Heart right ventricle (tissue), 16 donors: Measurements from ENCODE around the gene CDC42BPA. TPM values are rescaled to one million over a fixed set of nuclear protein-coding genes. Genes with fewer than 3 reads are reported as not detected.
A peak's percentile ranks its signal among the peaks of the same experiment; 100 is the strongest.
"Not testable (repeated sequence)": the region's sequence is repeated elsewhere in the genome, so short reads cannot be mapped to it uniquely, and the experiment has no call there.

ENCODE experiments used
- ATAC-seq, 8 donors: fragments of 200-7000 bp; cut with Tn5 transposase; one replicate each; pipeline ENCODE4 v1.9.1; 2020; ENCODE audit warnings: mild to moderate bottlenecking in 8 of 8, moderate library complexity in 8 of 8, moderate number of reproducible peaks in 1 of 8
- DNase-seq, 2 donors: peaks; one replicate each; pipeline ENCODE4 v3.0.0-alpha.2; 2020
- H3K27ac ChIP-seq, 10 donors: fragments of 200-600 bp; sonication (generic) in 2 of 10; one replicate each; pipeline versions ENCODE4 v1.5.0 to v1.8.0; 2020 to 2022; ENCODE audit warnings: mild to moderate bottlenecking in 3 of 10
- H3K27me3 ChIP-seq, 7 donors: fragments of 200-600 bp; one replicate each; pipeline ENCODE4 v1.8.0; 2021 to 2022; ENCODE audit warnings: mild to moderate bottlenecking in 2 of 7
- H3K36me3 ChIP-seq, 9 donors: fragments of 200-600 bp; sonication (generic) in 1 of 9; one replicate each; pipeline versions ENCODE4 v1.5.0 to v1.8.0; 2020 to 2022; ENCODE audit warnings: mild to moderate bottlenecking in 2 of 9
- H3K4me1 ChIP-seq, 9 donors: fragments of 200-600 bp; sonication (generic) in 1 of 9; one replicate each; pipeline versions ENCODE4 v1.5.0 to v1.8.0; 2020 to 2022; ENCODE audit warnings: mild to moderate bottlenecking in 4 of 9
- H3K4me3 ChIP-seq, 10 donors: fragments of 200-600 bp; sonication (generic) in 2 of 10; one replicate each; pipeline versions ENCODE4 v1.5.0 to v1.8.0; 2020 to 2022; ENCODE audit warnings: mild to moderate bottlenecking in 7 of 10, moderate library complexity in 2 of 10
- H3K9me3 ChIP-seq, 11 donors: fragments of 200-600 bp in 10 of 11; sonication (generic) in 2 of 11; one replicate each; pipeline versions ENCODE4 v1.5.0 to v1.8.0; 2013 to 2022; ENCODE audit warnings: mild to moderate bottlenecking in 2 of 11, control low read depth in 1 of 11, moderate library complexity in 1 of 11
- WGBS, 2 donors: extraction: QIAGEN DNeasy Blood & Tissue Kit; methylation state at CpG; one replicate each; pipeline ENCODE4 v1.1.7; 2013; ENCODE audit warnings: inconsistent platforms in 1 of 2; 5-methylcytosine and 5-hydroxymethylcytosine counted together
- intact Hi-C, 10 donors: fragments of 100-400 bp; cut with DNase I; formaldehyde crosslinking; loops; one replicate each; pipeline versions ENCODE4 v1.11.1 to v1.14.2; 2022
- polyA plus RNA-seq, 2 donors: library from polyadenylated mRNA; stranded (reverse); fragments of 200-250 nt; gene quantifications; one replicate each; pipeline ENCODE4 v1.2.3, GENCODE V29; 2013
- total RNA-seq, 10 donors: library from RNA; stranded (reverse); fragmentation: NEBNext Ultra II Directional in 3 of 10; extraction: Animal tissue kit (Norgen Biotek cat#: 25700) in 3 of 10; gene quantifications; one replicate each; pipeline versions ENCODE4 v1.2.1 to v1.2.4, GENCODE V29; 2021 to 2023
- TF ChIP-seq, protein P1 (sequence below), 9 donors: fragments of 200-600 bp; sonication (generic) in 2 of 9; IDR thresholded peaks; one replicate each; pipeline versions ENCODE4 v1.5.0 to v1.8.0; 2021 to 2022; ENCODE audit warnings: antibody characterized with exemption in 9 of 9, mild to moderate bottlenecking in 5 of 9, moderate library complexity in 1 of 9
- donor health status: Arrhythmogenic right ventricular cardiomyopathy.
- donor health status: ischemic (EF 13 %, LVEDD 7.1; RV severe dilation, severe dysfunction).
- donor health status: healthy with polysubstance abuse.
- donor health status: DM: no; HTN: yes; CAD: no.
- donor health status: DM: no; HTN: no; CAD: no.
- donor health status: ischemic (EF 25% LVEDD 6.9; RV normal size, moderate dysfunction).
- donor health status: ischemic (EF 25% LVEDD 5.7; RV mildly dilated, moderate dysfunction).
- donor health status: healthy.
- donor health status: DM: yes; HTN: yes; CAD: no.
- donor health status: Ischemic cardiomyopathy.
- donor health status: ischemic (EF 35%, LVEDD 5.7; RV mildly dilated, moderate dysfunction).
- donor health status: nonischemic (EF 11% LVEDD 7.7; RV severe dilation, severe dysfunction).
- donor health status: DM: yes; HTN: yes; CAD: no.
- donor health status: PGD.
- donor health status: ischemic (EF 29% LVEDD 5.4; RV normal size, mild dysfunction).
- donor health status: nonischemic (EF 23%, LVEDD 6.1; RV moderate dilation, normal function).

The CDC42BPA gene
- total and polyA plus RNA-seq, 12 donors = 8.6 to 39.5 (median 31.5) TPM

DNA sequence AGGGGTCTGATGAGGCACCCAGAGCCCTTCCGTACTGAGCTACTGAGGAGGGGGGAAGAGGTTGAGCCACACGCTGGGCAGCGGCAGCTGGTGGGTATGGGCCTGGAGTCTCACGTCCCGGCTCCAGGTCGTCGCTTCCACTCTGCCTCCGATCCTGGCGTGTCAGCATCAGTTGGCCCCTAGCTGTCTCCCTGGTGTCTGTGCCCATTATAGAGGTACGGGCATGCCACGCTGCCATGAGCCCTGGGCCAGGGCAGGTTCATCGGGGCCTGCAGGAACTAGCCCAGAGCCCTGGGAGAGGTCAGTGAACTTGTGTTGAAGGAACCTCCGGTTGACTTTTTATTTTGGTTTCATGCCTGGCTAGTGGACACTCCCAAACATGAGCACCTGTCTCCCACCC is 360.0 kb downstream of the CDC42BPA start:
- no peak for DNase-seq
- TF ChIP-seq, protein P1, sequence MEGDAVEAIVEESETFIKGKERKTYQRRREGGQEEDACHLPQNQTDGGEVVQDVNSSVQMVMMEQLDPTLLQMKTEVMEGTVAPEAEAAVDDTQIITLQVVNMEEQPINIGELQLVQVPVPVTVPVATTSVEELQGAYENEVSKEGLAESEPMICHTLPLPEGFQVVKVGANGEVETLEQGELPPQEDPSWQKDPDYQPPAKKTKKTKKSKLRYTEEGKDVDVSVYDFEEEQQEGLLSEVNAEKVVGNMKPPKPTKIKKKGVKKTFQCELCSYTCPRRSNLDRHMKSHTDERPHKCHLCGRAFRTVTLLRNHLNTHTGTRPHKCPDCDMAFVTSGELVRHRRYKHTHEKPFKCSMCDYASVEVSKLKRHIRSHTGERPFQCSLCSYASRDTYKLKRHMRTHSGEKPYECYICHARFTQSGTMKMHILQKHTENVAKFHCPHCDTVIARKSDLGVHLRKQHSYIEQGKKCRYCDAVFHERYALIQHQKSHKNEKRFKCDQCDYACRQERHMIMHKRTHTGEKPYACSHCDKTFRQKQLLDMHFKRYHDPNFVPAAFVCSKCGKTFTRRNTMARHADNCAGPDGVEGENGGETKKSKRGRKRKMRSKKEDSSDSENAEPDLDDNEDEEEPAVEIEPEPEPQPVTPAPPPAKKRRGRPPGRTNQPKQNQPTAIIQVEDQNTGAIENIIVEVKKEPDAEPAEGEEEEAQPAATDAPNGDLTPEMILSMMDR (IDR thresholded peaks at IDR 0.05) = no peak
- Histone ChIP-seq H3K4me1 (peaks cover 2 to 50% (median 29%) of the 10 kb centered on the region in 9 donors), H3K4me3 (no peak overlapping the region), H3K27me3 (no peaks in the 10 kb centered on the region), H3K9me3 (no peaks in the 10 kb centered on the region), H3K27ac (peak overlapping the region in 9 of 10 donors; percentile 20 to 75 (median 60)), H3K36me3 (peaks cover 0 to 14% (median 0%) of the 10 kb centered on the region in 9 donors)
- intact Hi-C loops = no loop called here
- peak in 4 of 8 donors; percentile 11 to 26 (median 18) for ATAC-seq
- WGBS, 2 donors = 83 to 87% methylated on average over 13 of the region's 13 CpGs

DNA sequence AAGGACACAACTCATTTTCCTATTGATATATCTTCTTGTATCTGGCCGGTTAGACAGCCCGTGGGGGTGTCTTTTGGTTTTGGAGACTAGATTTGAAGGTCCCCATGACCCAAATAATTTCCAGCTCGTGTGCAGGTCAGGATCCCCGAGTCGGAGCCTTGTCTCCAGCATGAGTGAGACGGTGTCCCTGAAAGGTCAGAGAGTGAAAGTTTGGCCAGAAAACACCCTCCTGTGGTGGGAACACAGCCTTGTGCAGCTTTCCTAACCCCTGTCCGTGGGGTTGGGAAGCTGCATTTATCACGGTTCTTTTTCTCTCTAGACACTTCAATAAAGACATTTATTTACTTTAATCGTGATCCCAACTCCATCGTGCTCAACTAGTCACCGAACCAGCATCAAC is 360.6 kb downstream of the CDC42BPA start:
- Histone ChIP-seq H3K27ac (peak overlapping the region; percentile 20 to 75 (median 60)), H3K36me3 (peaks cover 0 to 11% (median 0%) of the 10 kb centered on the region in 9 donors), H3K27me3 (no peaks in the 10 kb centered on the region), H3K9me3 (no peaks in the 10 kb centered on the region), H3K4me3 (no peak overlapping the region), H3K4me1 (peaks cover 0 to 48% (median 25%) of the 10 kb centered on the region in 9 donors)
- DNase-seq (no peak), ATAC-seq (peak in 6 of 8 donors; percentile 46 to 70 (median 64))
- TF ChIP-seq, protein P1 (IDR thresholded peaks at IDR 0.05) = peak in 2 of 9 donors; percentile 24 to 25
- 64 to 65% methylated on average over 11 of the region's 11 CpGs for WGBS, 2 donors
- intact Hi-C loops = no loop called here

DNA sequence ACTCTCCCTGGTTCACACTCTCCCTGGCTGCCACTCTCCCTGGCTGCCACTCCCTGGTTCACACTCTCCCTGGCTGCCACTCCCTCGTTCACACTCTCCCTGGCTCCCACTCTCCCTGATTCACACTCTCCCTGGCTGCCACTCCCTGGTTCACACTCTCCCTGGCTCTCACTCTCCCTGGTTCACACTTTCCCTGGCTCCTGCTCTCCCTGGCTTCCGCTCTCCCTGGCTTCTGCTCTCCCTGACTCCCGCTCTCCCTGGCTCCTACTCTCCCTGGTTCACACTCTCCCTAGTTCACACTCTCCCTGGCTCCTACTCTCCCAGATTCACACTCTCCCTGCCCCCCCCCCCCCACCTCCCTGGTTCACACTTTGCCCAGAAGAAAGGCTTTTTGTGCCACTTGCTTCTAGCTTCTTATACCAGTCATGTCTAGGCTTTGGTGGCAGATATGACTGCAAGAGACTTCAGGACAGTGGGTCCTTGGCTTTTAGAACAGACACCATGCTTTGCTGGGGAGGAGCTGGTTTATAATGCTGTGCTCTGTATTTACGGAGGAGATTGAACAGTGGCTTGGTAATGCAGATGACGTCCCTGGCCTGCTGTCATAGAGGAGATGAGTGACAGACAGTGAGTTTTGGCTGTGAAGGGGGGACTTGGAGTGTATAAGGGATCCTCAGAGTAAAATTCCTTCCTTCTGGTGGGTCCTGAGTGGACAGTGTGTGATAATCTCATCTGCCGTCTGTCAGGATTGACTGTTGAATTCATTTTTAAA is 361.2 kb downstream of the CDC42BPA start:
- Histone ChIP-seq H3K9me3 (no peaks in the 10 kb centered on the region), H3K27me3 (no peaks in the 10 kb centered on the region), H3K4me3 (no peak overlapping the region), H3K36me3 (peaks cover 0 to 7% (median 0%) of the 10 kb centered on the region in 9 donors), H3K4me1 (peaks cover 0 to 54% (median 31%) of the 10 kb centered on the region in 9 donors), H3K27ac (peak overlapping the region; percentile 20 to 75 (median 60))
- ATAC-seq (peak in 5 of 8 donors; percentile 30 to 56 (median 42)), DNase-seq (no peak)
- TF ChIP-seq, protein P1 (IDR thresholded peaks at IDR 0.05) = no peak
- WGBS, 2 donors = 74 to 80% methylated on average over 6 of the region's 6 CpGs
- intact Hi-C loops = no loop called here

DNA sequence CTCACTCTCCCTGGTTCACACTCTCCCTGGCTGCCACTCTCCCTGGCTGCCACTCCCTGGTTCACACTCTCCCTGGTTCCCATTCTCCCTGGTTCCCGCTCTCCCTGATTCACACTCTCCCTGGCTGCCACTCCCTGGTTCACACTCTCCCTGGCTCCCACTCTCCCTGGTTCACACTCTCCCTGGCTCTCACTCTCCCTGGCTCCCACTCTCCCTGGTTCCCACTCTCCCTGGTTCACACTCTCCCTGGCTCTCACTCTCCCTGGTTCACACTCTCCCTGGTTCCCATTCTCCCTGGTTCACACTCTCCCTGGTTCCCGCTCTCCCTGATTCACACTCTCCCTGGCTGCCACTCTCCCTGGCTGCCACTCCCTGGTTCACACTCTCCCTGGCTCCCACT is 362.4 kb downstream of the CDC42BPA start:
- H3K9me3 ChIP-seq, H3K4me3 ChIP-seq, H3K36me3 ChIP-seq, DNase-seq, H3K27me3 ChIP-seq, H3K27ac ChIP-seq, ATAC-seq, intact Hi-C loops: not testable (repeated sequence)
- peaks cover 0 to 63% (median 38%) of the 10 kb centered on the region in 9 donors for H3K4me1 ChIP-seq
- 97 to 100% methylated on average over 2 of the region's 2 CpGs for WGBS, 2 donors

DNA sequence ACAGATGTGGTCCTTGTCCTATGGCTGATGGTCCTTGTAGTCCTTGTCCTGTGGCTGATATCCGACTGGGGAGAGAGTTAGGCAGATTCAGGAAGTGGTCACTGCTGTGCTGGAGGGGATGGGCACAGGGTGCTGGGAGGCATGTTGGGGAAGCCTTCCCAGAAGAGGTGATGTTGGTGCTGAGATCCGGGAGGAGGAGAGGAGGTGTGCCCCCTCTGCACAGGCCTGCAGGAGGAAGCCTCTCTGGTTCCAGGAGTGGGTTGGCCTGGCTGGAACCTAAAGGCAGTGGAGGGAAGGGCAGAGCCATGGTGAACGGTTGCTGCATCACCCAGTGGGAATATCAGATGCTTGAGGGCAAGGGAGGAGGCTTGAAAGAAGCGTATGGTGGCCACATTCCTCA is 363.5 kb downstream of the CDC42BPA start:
- Histone ChIP-seq H3K4me1 (peaks cover 0 to 71% (median 38%) of the 10 kb centered on the region in 9 donors), H3K27ac (peak overlapping the region in 4 of 10 donors; percentile 6 to 46 (median 24))
- no peak for ATAC-seq

More for the DNA sequence above, 363.5 kb downstream of the CDC42BPA start:
- TF ChIP-seq, protein P1 (IDR thresholded peaks at IDR 0.05) = no peak
- WGBS, 2 donors = 84% methylated on average over 4 of the region's 4 CpGs
- no peak for DNase-seq
- peaks cover 0 to 6% (median 0%) of the 10 kb centered on the region in 9 donors for H3K36me3 ChIP-seq
- intact Hi-C loops = loop anchor here in 1 of 10 donors (5.0 kb wide), 1 partner anchor 37 kb away; no protein-coding TSS in a partner anchor
- H3K4me3 ChIP-seq = no peak overlapping the region
- no peaks in the 10 kb centered on the region for H3K27me3 ChIP-seq
- H3K9me3 ChIP-seq = no peaks in the 10 kb centered on the region
